ENCODE data around the gene CHRNG.
A peak's percentile ranks its signal among the peaks of the same experiment; 100 is the strongest.

Gene CHRNG, protein sequence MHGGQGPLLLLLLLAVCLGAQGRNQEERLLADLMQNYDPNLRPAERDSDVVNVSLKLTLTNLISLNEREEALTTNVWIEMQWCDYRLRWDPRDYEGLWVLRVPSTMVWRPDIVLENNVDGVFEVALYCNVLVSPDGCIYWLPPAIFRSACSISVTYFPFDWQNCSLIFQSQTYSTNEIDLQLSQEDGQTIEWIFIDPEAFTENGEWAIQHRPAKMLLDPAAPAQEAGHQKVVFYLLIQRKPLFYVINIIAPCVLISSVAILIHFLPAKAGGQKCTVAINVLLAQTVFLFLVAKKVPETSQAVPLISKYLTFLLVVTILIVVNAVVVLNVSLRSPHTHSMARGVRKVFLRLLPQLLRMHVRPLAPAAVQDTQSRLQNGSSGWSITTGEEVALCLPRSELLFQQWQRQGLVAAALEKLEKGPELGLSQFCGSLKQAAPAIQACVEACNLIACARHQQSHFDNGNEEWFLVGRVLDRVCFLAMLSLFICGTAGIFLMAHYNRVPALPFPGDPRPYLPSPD

DNA sequence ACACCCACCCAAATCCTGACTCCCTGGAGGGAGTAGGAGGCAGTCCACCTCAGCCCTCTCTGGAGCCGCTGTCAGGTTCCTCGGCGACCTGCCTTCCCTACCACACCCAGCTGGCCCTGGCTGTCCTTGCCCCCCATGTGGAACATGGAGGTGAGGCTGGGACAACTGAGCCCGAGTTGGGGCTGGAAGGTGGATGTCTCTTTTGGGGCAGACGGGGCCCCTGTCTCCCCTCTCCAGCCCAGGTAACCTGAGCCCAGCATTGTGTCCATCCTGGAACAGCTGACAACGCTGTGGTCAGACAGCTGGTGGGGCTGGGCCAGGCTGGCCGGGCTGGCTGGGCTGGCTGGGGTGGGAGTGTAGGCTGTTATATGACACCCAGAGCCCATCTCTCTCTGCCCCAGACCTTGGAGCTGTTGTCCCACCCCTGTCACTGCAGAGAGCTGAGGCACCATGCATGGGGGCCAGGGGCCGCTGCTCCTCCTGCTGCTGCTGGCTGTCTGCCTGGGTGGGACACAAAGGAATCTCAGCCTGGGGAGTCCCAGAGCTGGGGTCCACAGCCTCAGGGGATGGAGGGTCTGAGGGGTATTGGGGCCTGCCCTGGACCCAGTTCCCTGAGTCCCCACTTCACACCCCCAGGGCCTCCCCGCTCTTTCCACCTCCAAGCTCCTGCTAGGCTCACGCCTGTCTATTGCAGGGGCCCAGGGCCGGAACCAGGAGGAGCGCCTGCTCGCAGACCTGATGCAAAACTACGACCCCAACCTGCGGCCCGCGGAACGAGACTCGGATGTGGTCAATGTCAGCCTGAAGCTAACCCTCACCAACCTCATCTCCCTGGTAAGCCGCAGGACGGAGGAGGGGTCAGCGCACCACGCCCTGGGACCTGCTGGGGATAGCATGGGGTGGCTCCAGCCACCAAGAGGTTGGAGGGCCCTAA lies at the start of gene CHRNG:
Gene CHRNG, plus strand, starts transcription at position 395 of the 934 bp plus-strand sequence. Its CDS starts 56 bp downstream, at position 451.
- no peaks in the 10 kb centered on the region for H3K36me3 Mint-ChIP-seq
- peaks cover 15% of the 10 kb centered on the region for H3K4me1 Mint-ChIP-seq
- H3K4me3 Mint-ChIP-seq: no peak within 1 kb of the TSS
- peak within 1 kb of the TSS; percentile 30 for H3K27ac Mint-ChIP-seq
- peaks cover 3% of the 10 kb centered on the region for H3K27me3 Mint-ChIP-seq
- no peaks in the 10 kb centered on the region for H3K9me3 Mint-ChIP-seq

- Mint-ChIP-seq H3K4me1 (peaks cover 4% of the 10 kb centered on the region), H3K9me3 (no peaks in the 10 kb centered on the region), H3K27me3 (peaks cover 12% of the 10 kb centered on the region), H3K4me3 (no peak overlapping the region), H3K27ac (no peak overlapping the region), H3K36me3 (no peaks in the 10 kb centered on the region)
Observed at GRCh38 chr2:232490221-232491138, 49.0 kb upstream of the CHRNG start.

DNA sequence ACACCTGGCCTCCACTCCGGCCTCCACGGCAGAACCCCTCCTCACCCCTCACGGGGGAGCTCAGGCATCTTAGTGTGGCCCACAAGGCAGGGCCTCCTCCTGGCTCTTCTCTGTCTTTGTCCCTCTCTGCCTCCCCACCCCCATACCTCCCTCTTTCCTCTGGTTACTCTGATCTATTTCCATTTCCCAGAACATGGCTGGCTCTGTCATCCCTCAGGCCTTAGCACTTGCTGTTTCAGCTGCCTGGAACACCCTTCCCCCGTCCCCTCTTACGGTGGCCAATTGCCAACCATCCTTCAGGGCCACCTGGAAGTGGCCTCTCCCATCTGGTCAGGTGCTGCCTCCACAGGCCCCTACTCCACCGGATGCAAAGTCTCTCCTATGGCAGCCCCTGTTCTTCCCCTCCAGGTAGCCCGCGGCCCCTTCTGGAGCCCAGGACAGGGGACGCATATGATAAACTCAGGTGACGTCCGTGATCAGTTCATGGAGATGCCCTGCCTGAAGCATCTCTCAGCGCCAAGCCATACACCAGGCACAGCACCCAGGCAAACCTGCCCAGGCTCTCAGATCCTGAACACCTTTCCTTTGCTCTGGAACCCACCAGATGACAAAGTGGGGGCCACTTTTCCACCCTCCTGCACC lies 48.2 kb upstream of the CHRNG start:
- peaks cover 4% of the 10 kb centered on the region for H3K4me1 Mint-ChIP-seq
- peaks cover 12% of the 10 kb centered on the region for H3K27me3 Mint-ChIP-seq
- no peak overlapping the region for H3K4me3 Mint-ChIP-seq
- H3K27ac Mint-ChIP-seq: no peak overlapping the region
- H3K36me3 Mint-ChIP-seq: no peaks in the 10 kb centered on the region
- H3K9me3 Mint-ChIP-seq: no peaks in the 10 kb centered on the region

- H3K36me3 Mint-ChIP-seq: no peaks in the 10 kb centered on the region
- peaks cover 12% of the 10 kb centered on the region for H3K27me3 Mint-ChIP-seq
Observed at GRCh38 chr2:232492236-232492848, 47.1 kb upstream of the CHRNG start.

DNA sequence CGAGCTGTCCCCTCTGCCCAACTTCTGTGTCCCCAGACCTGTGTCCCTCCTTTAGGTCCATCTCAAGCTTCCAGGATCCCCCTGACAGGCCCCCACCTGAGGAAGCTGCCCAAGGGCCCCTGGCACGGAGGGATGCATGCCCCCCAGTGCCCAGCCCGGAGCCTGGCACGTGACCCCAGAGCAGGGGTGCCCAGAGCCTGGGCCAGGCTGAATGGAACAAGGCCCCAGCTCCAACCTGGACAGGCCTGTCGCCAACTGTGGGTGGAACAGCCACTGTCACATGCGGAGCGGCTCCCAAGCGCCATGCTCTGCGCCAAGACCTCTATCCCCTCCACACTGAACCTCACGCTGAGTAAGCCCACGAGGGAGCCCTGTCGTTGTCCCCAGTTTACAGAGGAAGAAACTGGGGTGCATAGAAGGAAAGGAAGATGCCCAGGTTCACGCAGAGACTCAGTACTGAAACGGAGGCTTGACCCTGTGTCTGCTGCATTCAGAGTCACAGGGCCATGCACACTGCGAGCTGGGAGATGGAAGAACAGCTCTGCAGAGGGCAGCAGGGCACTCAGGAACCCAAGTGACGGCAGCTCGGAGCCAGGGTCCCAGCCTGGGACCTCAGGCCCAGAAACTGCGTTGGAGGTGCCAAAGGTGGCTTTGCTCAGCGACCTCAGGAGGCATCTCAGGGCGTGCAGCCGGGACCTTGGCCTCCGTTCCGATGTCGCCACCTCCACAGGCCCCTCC lies 46.4 kb upstream of the CHRNG start:
- no peaks in the 10 kb centered on the region for H3K36me3 Mint-ChIP-seq
- H3K4me1 Mint-ChIP-seq: peaks cover 4% of the 10 kb centered on the region
- H3K9me3 Mint-ChIP-seq: no peaks in the 10 kb centered on the region
- H3K27ac Mint-ChIP-seq: peak overlapping the region; percentile 23
- H3K27me3 Mint-ChIP-seq: peaks cover 12% of the 10 kb centered on the region
- no peak overlapping the region for H3K4me3 Mint-ChIP-seq

More at GRCh38 chr2:232492236-232492848, 47.1 kb upstream of the CHRNG start:
- Mint-ChIP-seq H3K4me1 (peaks cover 4% of the 10 kb centered on the region), H3K9me3 (no peaks in the 10 kb centered on the region), H3K27ac (no peak overlapping the region), H3K4me3 (no peak overlapping the region)

DNA sequence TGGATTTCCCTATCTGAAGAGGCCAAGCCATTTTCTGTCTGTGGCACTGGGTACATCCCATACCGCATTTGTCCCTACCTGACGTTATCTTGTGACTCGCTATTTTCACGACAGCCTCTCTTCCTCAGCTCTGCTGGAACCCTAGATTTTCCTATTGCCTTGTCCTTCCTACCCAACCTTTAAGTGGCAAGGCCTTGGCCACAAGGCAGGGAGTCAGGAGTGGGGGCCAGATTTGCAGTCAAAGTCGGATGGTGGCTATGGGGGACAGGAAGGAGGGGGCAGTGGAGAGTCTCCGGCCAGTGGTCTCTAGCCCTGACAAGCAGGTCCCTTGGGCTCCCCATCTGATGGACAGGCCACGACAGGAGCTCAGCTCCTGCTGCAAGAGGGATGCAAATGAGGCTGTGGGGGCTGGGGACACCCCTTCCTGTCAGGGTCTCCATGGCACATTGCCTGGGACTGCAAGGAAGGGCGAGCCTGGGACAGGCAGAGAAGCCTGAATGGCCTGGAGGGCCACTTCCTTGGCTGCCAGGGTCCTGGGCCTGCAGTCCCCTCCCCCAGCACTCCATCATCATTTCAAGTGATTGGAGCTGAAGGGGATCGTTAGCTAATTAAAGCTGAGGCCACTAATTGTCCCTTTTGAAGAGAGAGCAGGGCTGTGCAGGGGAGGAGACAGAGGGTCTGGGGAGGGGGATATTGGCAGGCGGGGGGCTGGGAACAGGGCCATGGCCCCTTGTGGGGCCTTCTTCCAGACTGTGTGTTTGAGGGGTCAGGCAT lies 45.6 kb upstream of the CHRNG start:
- no peaks in the 10 kb centered on the region for H3K4me1 Mint-ChIP-seq
- H3K9me3 Mint-ChIP-seq: no peaks in the 10 kb centered on the region
- no peak overlapping the region for H3K4me3 Mint-ChIP-seq
- no peak overlapping the region for H3K27ac Mint-ChIP-seq
- H3K27me3 Mint-ChIP-seq: peaks cover 8% of the 10 kb centered on the region
- H3K36me3 Mint-ChIP-seq: no peaks in the 10 kb centered on the region

DNA sequence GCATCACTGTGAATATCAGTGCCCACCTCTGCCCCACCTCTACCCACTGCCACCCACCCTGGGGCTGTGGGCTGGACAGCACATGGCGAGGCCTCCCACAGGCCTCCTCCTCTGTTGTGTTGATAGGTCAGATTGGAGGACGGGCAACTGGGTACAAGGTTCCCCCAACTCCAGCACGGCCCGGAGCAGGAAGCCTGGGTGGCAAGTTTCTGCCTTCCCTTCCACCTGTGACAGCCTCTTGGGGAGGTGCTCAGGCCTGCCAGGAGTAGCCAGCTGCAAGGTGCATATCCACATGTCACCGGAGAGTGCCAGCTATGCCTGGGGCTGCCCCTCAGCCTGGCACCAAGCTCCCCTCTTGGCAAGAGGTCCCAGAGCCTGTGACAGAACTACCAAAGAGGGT lies 45.0 kb upstream of the CHRNG start:
- Mint-ChIP-seq H3K4me3 (no peak overlapping the region), H3K4me1 (no peaks in the 10 kb centered on the region), H3K36me3 (no peaks in the 10 kb centered on the region), H3K9me3 (no peaks in the 10 kb centered on the region), H3K27ac (no peak overlapping the region), H3K27me3 (peaks cover 6% of the 10 kb centered on the region)

GRCh38 chr2:232495292-232495691 lies 44.2 kb upstream of the CHRNG start:
- H3K27me3 Mint-ChIP-seq: peaks cover 3% of the 10 kb centered on the region
- no peaks in the 10 kb centered on the region for H3K36me3 Mint-ChIP-seq
- H3K4me3 Mint-ChIP-seq: no peak overlapping the region
- H3K9me3 Mint-ChIP-seq: no peaks in the 10 kb centered on the region
- H3K4me1 Mint-ChIP-seq: no peaks in the 10 kb centered on the region
- no peak overlapping the region for H3K27ac Mint-ChIP-seq

DNA sequence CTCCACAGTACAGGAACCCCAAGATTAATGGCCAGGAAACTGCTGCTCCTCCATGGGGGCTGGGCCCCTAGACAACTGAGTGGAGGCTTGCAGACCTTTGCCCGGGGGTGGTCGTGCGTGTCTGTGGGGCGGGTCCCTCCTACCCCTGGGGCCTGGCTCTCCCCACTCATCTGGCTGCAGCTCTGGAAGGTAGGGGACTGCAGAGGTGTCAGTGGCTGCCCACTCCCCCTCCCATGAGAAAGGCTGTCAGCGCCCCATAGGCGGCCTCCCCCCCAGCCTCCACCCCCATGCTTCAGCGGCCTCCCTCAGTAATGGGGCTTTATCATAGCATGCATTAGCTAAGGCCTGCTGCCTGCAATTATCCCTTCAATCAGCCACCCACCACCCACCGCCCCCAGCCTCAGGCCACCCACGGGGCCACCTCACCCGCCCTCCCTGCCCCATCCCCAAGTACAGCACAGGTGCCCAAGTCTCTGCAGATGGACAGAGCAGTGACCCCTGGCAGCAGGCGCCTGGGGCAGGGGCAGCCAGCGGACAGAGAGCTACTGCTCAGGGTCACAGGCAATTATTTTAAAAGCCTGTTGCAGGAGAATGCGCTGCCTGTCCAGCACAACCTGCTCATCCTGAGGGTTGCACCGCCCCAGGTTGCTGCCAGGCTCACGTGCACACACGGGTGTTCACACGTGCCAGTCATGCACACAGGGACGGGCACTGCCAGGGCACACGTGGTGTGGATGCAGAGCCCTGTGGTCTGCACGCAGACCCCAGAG lies 42.8 kb upstream of the CHRNG start:
- no peaks in the 10 kb centered on the region for H3K9me3 Mint-ChIP-seq
- H3K4me3 Mint-ChIP-seq: no peak overlapping the region
- no peak overlapping the region for H3K27ac Mint-ChIP-seq
- H3K4me1 Mint-ChIP-seq: no peaks in the 10 kb centered on the region
- H3K36me3 Mint-ChIP-seq: no peaks in the 10 kb centered on the region
- peaks cover 3% of the 10 kb centered on the region for H3K27me3 Mint-ChIP-seq

- Mint-ChIP-seq H3K4me3 (no peak overlapping the region), H3K36me3 (no peaks in the 10 kb centered on the region), H3K9me3 (no peaks in the 10 kb centered on the region), H3K4me1 (no peaks in the 10 kb centered on the region), H3K27ac (no peak overlapping the region), H3K27me3 (peaks cover 3% of the 10 kb centered on the region)
Observed at GRCh38 chr2:232497348-232497747, 42.1 kb upstream of the CHRNG start.

- Mint-ChIP-seq H3K4me3 (no peak overlapping the region), H3K4me1 (no peaks in the 10 kb centered on the region), H3K27me3 (peaks cover 5% of the 10 kb centered on the region), H3K36me3 (no peaks in the 10 kb centered on the region), H3K9me3 (no peaks in the 10 kb centered on the region), H3K27ac (no peak overlapping the region)
Observed at GRCh38 chr2:232498452-232498851, 41.0 kb upstream of the CHRNG start.

- Mint-ChIP-seq H3K27me3 (peaks cover 12% of the 10 kb centered on the region), H3K36me3 (no peaks in the 10 kb centered on the region), H3K9me3 (no peaks in the 10 kb centered on the region), H3K4me1 (peaks cover 4% of the 10 kb centered on the region), H3K27ac (no peak overlapping the region), H3K4me3 (no peak overlapping the region)
Observed at GRCh38 chr2:232501331-232501771, 38.1 kb upstream of the CHRNG start.

All from activated naive CD4-positive, alpha-beta T cell treated with anti-CD3 and anti-CD28 coated beads, Interleukin-2, amount 50 U/mL, for 24 hours (primary cell).